Panc1 (cell line): Measurements from ENCODE around the gene UPK2. TPM values are rescaled to one million over a fixed set of nuclear protein-coding genes. Genes with fewer than 3 reads are reported as not detected.

Experiments used
- ATAC-seq: fragments of 200-7000 bp; cut with Tn5 transposase; 2 replicates; pipeline ENCODE4 v1.9.1; 2020; ENCODE audit warnings: mild to moderate bottlenecking, moderate library complexity
- BruUV-seq: library from RNA; stranded (reverse); fragments of 400-500 nt; replicated peaks from 2 replicates; lab custom pipeline; 2021; lab: Mats Ljungman, UMichigan
- CTCF ChIA-PET: fragments of 300-600 bp; sonication (Branson Sonifier 250); formaldehyde crosslinking; loops from one replicate; lab custom pipeline; 2022; ENCODE audit warnings: antibody characterized with exemption; lab: Charles Lee
- POLR2A ChIA-PET: fragments of 300-600 bp; sonication (Branson Sonifier 250); formaldehyde crosslinking; loops from one replicate; lab custom pipeline; 2022; ENCODE audit warnings: antibody characterized with exemption; lab: Charles Lee
- DNase-seq: peaks from one replicate; pipeline ENCODE4 v3.0.0-alpha.2; 2010; ENCODE audit warnings: low read depth, low spot score
- H3K27ac ChIP-seq: 2 replicates; pipeline ENCODE4 v1.5.1; 2011; ENCODE audit warnings: mild to moderate bottlenecking, low read length, inconsistent platforms
- H3K27me3 ChIP-seq: fragments of 200-500 bp; sonication (Bioruptor generic); 2 replicates; pipeline ENCODE4 v1.6.0; 2014; ENCODE audit warnings: low read length, inconsistent platforms; ENCODE audit not compliant: control insufficient read depth, insufficient read depth
- H3K36me3 ChIP-seq: fragments of 200-500 bp; sonication (Bioruptor generic); 2 replicates; pipeline ENCODE4 v1.5.1; 2014; ENCODE audit warnings: inconsistent platforms, mild to moderate bottlenecking, low read length, moderate library complexity; ENCODE audit not compliant: control insufficient read depth, insufficient read depth
- H3K4me1 ChIP-seq: 2 replicates; pipeline ENCODE4 v1.5.1; 2011; ENCODE audit warnings: inconsistent platforms, mild to moderate bottlenecking, low read length, moderate library complexity; ENCODE audit not compliant: control insufficient read depth, insufficient read depth
- H3K4me3 ChIP-seq, 2 experiments: 2 replicates each; pipeline ENCODE4 v1.5.1; 2011 to 2012; ENCODE audit warnings: low read depth in 2 of 2, low read length in 2 of 2, mild to moderate bottlenecking in 2 of 2, inconsistent platforms in 1 of 2, moderate library complexity in 1 of 2
- H3K9me3 ChIP-seq: fragments of 200-500 bp; sonication (Bioruptor generic); 2 replicates; pipeline ENCODE4 v1.5.1; 2014; ENCODE audit warnings: low read depth, mild to moderate bottlenecking, inconsistent platforms, low read length, moderate library complexity; ENCODE audit not compliant: control insufficient read depth, insufficient read depth
- CTCF ChIP-seq: fragments of 450-650 bp; IDR thresholded peaks from 2 replicates; pipeline ENCODE4 v1.5.1; 2017; ENCODE audit warnings: mild to moderate bottlenecking
- REST ChIP-seq, 2 experiments: IDR thresholded peaks; 2 replicates each; pipeline ENCODE4 v1.6.1; 2011 to 2012; ENCODE audit warnings: low read depth in 2 of 2, control low read depth in 1 of 2, low read length in 1 of 2, mild to moderate bottlenecking in 1 of 2, moderate library complexity in 1 of 2; ENCODE audit not compliant: insufficient read depth in 1 of 2
- SIN3A ChIP-seq: IDR thresholded peaks from 2 replicates; pipeline ENCODE4 v1.6.1; 2012; ENCODE audit warnings: low read depth, mild to moderate bottlenecking, low read length, moderate library complexity, borderline replicate concordance; ENCODE audit not compliant: insufficient read depth
- TCF7L2 ChIP-seq: IDR thresholded peaks from 2 replicates; pipeline ENCODE4 v1.6.1; 2011; ENCODE audit warnings: mild to moderate bottlenecking, low read depth, low read length, inconsistent platforms
- in situ Hi-C: cut with HindIII; loops from 2 replicates; pipeline ENCODE4 v1.10.0; 2016; ENCODE audit warnings: low sequenced_read_pairs, low pct_unique_long_range_greater_than_20kb
- intact Hi-C: fragments of 100-400 bp; cut with micrococcal nuclease; formaldehyde crosslinking; loops from one replicate; pipeline ENCODE4 v1.10.0; 2022; ENCODE audit not compliant: unreplicated experiment
- total RNA-seq: library from RNA; stranded (reverse); gene quantifications from one replicate; pipeline ENCODE4 v1.2.1, GENCODE V29; 2021; ENCODE audit not compliant: unreplicated experiment

Gene UPK2
- total RNA-seq, 1 experiment from 2014 or later, result 0.92 TPM

- TF ChIP-seq SIN3A (0 out of 2 replicates have a peak, but pooled peaks have one; percentile 38), TCF7L2 (no peak)
- BruUV-seq, result TSS peak; percentile 39
- Histone ChIP-seq H3K9me3 (no peaks in the 10 kb centered on the region), H3K4me1 (peaks cover 97% of the 10 kb centered on the region), H3K27ac (peak overlapping the region; percentile 99), H3K27me3 (no peaks in the 10 kb centered on the region), H3K36me3 (peaks cover 3% of the 10 kb centered on the region; the same call in 1 of the 2 replicates), H3K4me3 (peak overlapping the region; percentile 28 to 43)
- ChIA-PET CTCF (interaction anchor here (0.7 to 1.9 kb wide), 2 partner anchors 11 to 19 kb away, joined by 4 to 9 read pairs; no protein-coding TSS in a partner anchor), POLR2A (interaction anchor here (0.5 to 1.7 kb wide), 6 partner anchors 12 to 199 kb away, joined by 3 to 11 read pairs (median 4); partner anchors contain the start of gene BCL9L)
- intact Hi-C loops (no loop called here), in situ Hi-C loops (no loop called here)
- no peak for DNase-seq
- ATAC-seq, result peak; percentile 7
Measured at GRCh38 chr11:118911113-118911879, 44.8 kb upstream of the UPK2 start.

GRCh38 chr11:118911880-118912741, 44.0 kb upstream of the UPK2 start:
- ChIA-PET CTCF (interaction anchor here (1.9 kb wide), 1 partner anchor 18 kb away, joined by 9 read pairs; no protein-coding TSS in a partner anchor), POLR2A (interaction anchor here (0.5 to 1.7 kb wide), 4 partner anchors 11 to 143 kb away, joined by 3 to 11 read pairs (median 5); partner anchors contain the start of gene BCL9L)
- H3K4me3 ChIP-seq, result peak overlapping the region; percentile 28 to 43; a peak in 3 of 4 replicates
- in situ Hi-C loops (no loop called here), intact Hi-C loops (no loop called here)
- DNase-seq (peak; percentile 96), ATAC-seq (peak; percentile 44)
- H3K27ac ChIP-seq, result peak overlapping the region; percentile 99
- H3K36me3 ChIP-seq, result peaks cover 3% of the 10 kb centered on the region; the same call in 1 of the 2 replicates
- no TSS peak for BruUV-seq
- 0 out of 2 replicates have a peak, but pooled peaks have one; percentile 8 for TF ChIP-seq SIN3A
- TF ChIP-seq REST (IDR thresholded peaks at IDR 0.05; ENCODE audit: insufficient read depth in 1 of 2, low read depth in 2 of 2, low read length in 1 of 2), result no peak
- peak; percentile 99 for TF ChIP-seq TCF7L2
- no peak for TF ChIP-seq CTCF
- peaks cover 97% of the 10 kb centered on the region for H3K4me1 ChIP-seq
- H3K9me3 ChIP-seq, result no peaks in the 10 kb centered on the region
- no peaks in the 10 kb centered on the region for H3K27me3 ChIP-seq
